Endothelial cell of umbilical vein (primary cell): Measurements from ENCODE around the gene LMNA. TPM values are rescaled to one million over a fixed set of nuclear protein-coding genes. Genes with fewer than 3 reads are reported as not detected.

Experiments used
- BruUV-seq: library from RNA; stranded (reverse); fragments of 400-500 nt; replicated peaks from 2 replicates; lab custom pipeline; 2021; lab: Mats Ljungman, UMichigan
- CTCF ChIA-PET: fragments of 300-600, 350-600 bp; sonication (Branson Sonifier 250); formaldehyde crosslinking; loops from one replicate; lab custom pipeline; 2021; ENCODE audit warnings: antibody characterized with exemption, inconsistent platforms; lab: Charles Lee
- POLR2A ChIA-PET: fragments of 300-600, 350-600 bp; sonication (Branson Sonifier 250); formaldehyde crosslinking; loops from one replicate; lab custom pipeline; 2021; ENCODE audit warnings: antibody characterized with exemption, inconsistent platforms; lab: Charles Lee
- DNase-seq: peaks from one replicate; pipeline ENCODE4 v3.0.0-alpha.2; 2011; ENCODE audit warnings: low read depth, low spot score
- FAIRE-seq: peaks from 2 replicates; lab custom pipeline; 2011; peaks lifted over from hg19 to GRCh38; lab: Jason Lieb, UNC
- H2AFZ ChIP-seq: 2 replicates; pipeline ENCODE4 v1.6.0; 2012; ENCODE audit warnings: low read depth, low read length, control low read depth, inconsistent platforms
- H3K27ac ChIP-seq: 2 replicates; pipeline ENCODE4 v1.5.1; 2011; ENCODE audit warnings: low read depth, mild to moderate bottlenecking, control low read depth, low read length, moderate library complexity; ENCODE audit not compliant: insufficient read depth
- H3K27me3 ChIP-seq, 2 experiments: 2 replicates each; pipeline versions ENCODE4 v1.6.0 to v1.6.1; 2011; ENCODE audit warnings: low read length in 2 of 2, mixed read lengths in 1 of 2; ENCODE audit not compliant: control insufficient read depth in 2 of 2, insufficient read depth in 2 of 2
- H3K36me3 ChIP-seq, 2 experiments: 2 replicates in 1 of 2; 3 replicates in 1 of 2; pipeline ENCODE4 v1.5.1; 2011; ENCODE audit warnings: low read length in 2 of 2, mild to moderate bottlenecking in 1 of 2, moderate library complexity in 1 of 2; ENCODE audit not compliant: control insufficient read depth in 2 of 2, insufficient read depth in 2 of 2; ENCODE audit errors: extremely low read depth in 1 of 2
- H3K4me1 ChIP-seq: 3 replicates; pipeline ENCODE4 v1.5.1; 2011; ENCODE audit warnings: mild to moderate bottlenecking, low read length; ENCODE audit not compliant: control insufficient read depth, insufficient read depth; ENCODE audit errors: extremely low read depth
- H3K4me2 ChIP-seq: 2 replicates; pipeline ENCODE4 v1.6.1; 2011; ENCODE audit warnings: low read length, control low read depth, mixed read lengths; ENCODE audit not compliant: insufficient read depth
- H3K4me3 ChIP-seq, 3 experiments: fragments of 200-600 bp in 1 of 3; sonication (generic), shearing (Covaris generic) in 1 of 3; replicated peaks in 1 of 3; 2 replicates each; pipeline ENCODE4 v1.5.1; 2011 to 2016; ENCODE audit warnings: control low read depth in 3 of 3, low read length in 3 of 3, mild to moderate bottlenecking in 2 of 3, inconsistent platforms in 1 of 3, low read depth in 1 of 3, moderate library complexity in 1 of 3; ENCODE audit not compliant: insufficient read depth in 1 of 3
- H3K79me2 ChIP-seq: 2 replicates; pipeline ENCODE4 v1.6.0; 2012; ENCODE audit warnings: low read length, inconsistent platforms; ENCODE audit not compliant: control insufficient read depth, insufficient read depth
- H3K9ac ChIP-seq: replicated peaks from 2 replicates; pipeline ENCODE3; 2011; ENCODE audit warnings: low read length, control low read depth; ENCODE audit not compliant: insufficient read depth; ENCODE audit errors: extremely low read depth
- H3K9me1 ChIP-seq: replicated peaks from 3 replicates; pipeline ENCODE4 v1.6.0; 2011; ENCODE audit warnings: mild to moderate bottlenecking, low read length; ENCODE audit not compliant: control insufficient read depth, insufficient read depth; ENCODE audit errors: extremely low read depth
- H3K9me3 ChIP-seq: replicated peaks from 2 replicates; pipeline ENCODE4 v1.5.1; 2012; ENCODE audit warnings: low read length, inconsistent platforms; ENCODE audit not compliant: control insufficient read depth, insufficient read depth
- H4K20me1 ChIP-seq: replicated peaks from 2 replicates; pipeline ENCODE3; 2011; ENCODE audit warnings: mild to moderate bottlenecking, low read length; ENCODE audit not compliant: control insufficient read depth, insufficient read depth; ENCODE audit errors: extremely low read depth
- CTCF ChIP-seq, 2 donors: IDR thresholded peaks; 1 replicate in 1 of 2; 2 replicates in 1 of 2; pipeline ENCODE4 v1.5.1; 2011; ENCODE audit warnings: low read length in 2 of 2, mild to moderate bottlenecking in 2 of 2, moderate library complexity in 2 of 2, control low read depth in 1 of 2, inconsistent platforms in 1 of 2, low read depth in 1 of 2; ENCODE audit not compliant: insufficient read depth in 1 of 2; ENCODE audit errors: extremely low read depth in 1 of 2
- EZH2 ChIP-seq: IDR thresholded peaks from 2 replicates; pipeline ENCODE4 v1.6.1; 2012; ENCODE audit warnings: borderline replicate concordance, low read depth, mild to moderate bottlenecking, moderate library complexity, low read length, inconsistent platforms; ENCODE audit not compliant: severe bottlenecking
- FOS ChIP-seq: IDR thresholded peaks from 2 replicates; pipeline ENCODE4 v1.6.1; 2011; ENCODE audit warnings: mild to moderate bottlenecking, low read length, moderate library complexity, borderline replicate concordance; ENCODE audit not compliant: insufficient read depth
- GATA2 ChIP-seq: IDR thresholded peaks from 2 replicates; pipeline ENCODE4 v1.7.0; 2011; ENCODE audit warnings: low read depth, mild to moderate bottlenecking, moderate library complexity, mixed read lengths, low read length; ENCODE audit not compliant: insufficient read length, insufficient read depth
- JUN ChIP-seq: IDR thresholded peaks from 2 replicates; pipeline ENCODE4 v1.6.1; 2011; ENCODE audit warnings: borderline replicate concordance, low read depth; ENCODE audit not compliant: insufficient read length, insufficient read depth
- MAX ChIP-seq: IDR thresholded peaks from 2 replicates; pipeline ENCODE4 v1.6.1; 2011; ENCODE audit not compliant: insufficient read depth, insufficient read length
- MYC ChIP-seq: IDR thresholded peaks from one replicate; pipeline ENCODE4 v1.6.1; 2011; ENCODE audit warnings: mild to moderate bottlenecking, low read depth, low read length
- POLR2A ChIP-seq: IDR thresholded peaks from 2 replicates; pipeline ENCODE4 v1.6.1; 2012; ENCODE audit warnings: low read depth, mild to moderate bottlenecking, control low read depth, low read length
- POLR2AphosphoS5 ChIP-seq: IDR thresholded peaks from 2 replicates; pipeline ENCODE4 v1.6.1; 2012; ENCODE audit warnings: low read depth, mild to moderate bottlenecking, control low read depth, low read length, moderate library complexity; ENCODE audit not compliant: insufficient read depth
- dilution Hi-C: fragments of 300-500 bp; cut with MboI; formaldehyde crosslinking; loops from one replicate; pipeline ENCODE4 v1.15.0; 2019; ENCODE audit warnings: low sequenced_read_pairs; ENCODE audit not compliant: extremely low pct_ligation_motif_present
- intact Hi-C: fragments of 100-400 bp; cut with micrococcal nuclease; formaldehyde crosslinking; loops from one replicate; pipeline ENCODE4 v1.10.0; 2022
- polyA plus RNA-seq, 4 experiments: library from polyadenylated mRNA; depleted of rRNA in 3 of 4; stranded (reverse) in 3 of 4; unstranded in 1 of 4; fragments of >200 nt; gene quantifications; 2 replicates each; pipeline versions ENCODE4 v1.2.1 to v1.2.3, GENCODE V29; 2011 to 2012; ENCODE audit warnings: missing spikeins in 1 of 4
- total RNA-seq: library from RNA; stranded (reverse); gene quantifications from 2 replicates; pipeline ENCODE4 v1.2.3, GENCODE V29; 2021

The LMNA gene
- total and polyA plus RNA-seq, 2 donors (not counting 3 experiments of a cell fraction or from before 2014, with no cell fraction given): 371 to 742 TPM

- no TSS peak for BruUV-seq
- H3K4me3 ChIP-seq: no peak overlapping the region
- intact Hi-C loops (no loop called here), dilution Hi-C loops (no loop called here)
- peak overlapping the region; percentile 94 for H3K27ac ChIP-seq
- FAIRE-seq (peak; percentile 38), DNase-seq (peak; percentile 47)
- peaks cover 9% of the 10 kb centered on the region in 2 experiments for H3K36me3 ChIP-seq
- peak overlapping the region; percentile 33 for H3K4me2 ChIP-seq
- no peaks in the 10 kb centered on the region for H3K9me1 ChIP-seq
- ChIA-PET CTCF (interaction anchor here (0.6 to 13.0 kb wide), 14 partner anchors 8 to 257 kb away, joined by 3 to 627 read pairs (median 5); partner anchors contain the start of gene LMNA), POLR2A (interaction anchor here (1.4 to 5.1 kb wide), 5 partner anchors 9 to 29 kb away, joined by 3 to 55 read pairs (median 5); partner anchors contain the start of gene LMNA)
- peaks cover 64% of the 10 kb centered on the region for H3K4me1 ChIP-seq
- peak overlapping the region; percentile 82 for H3K9ac ChIP-seq
- H3K27me3 ChIP-seq: no peaks in the 10 kb centered on the region
- no peak overlapping the region for H2AFZ ChIP-seq
- H4K20me1 ChIP-seq: no peaks in the 10 kb centered on the region
- H3K79me2 ChIP-seq: peaks cover 83% of the 10 kb centered on the region
- H3K9me3 ChIP-seq: no peaks in the 10 kb centered on the region
- peak; percentile 12 for TF ChIP-seq POLR2AphosphoS5
- no peak for TF ChIP-seq MYC
Observed at GRCh38 chr1:156128654-156129597, 14.4 kb downstream of the LMNA start.

DNA sequence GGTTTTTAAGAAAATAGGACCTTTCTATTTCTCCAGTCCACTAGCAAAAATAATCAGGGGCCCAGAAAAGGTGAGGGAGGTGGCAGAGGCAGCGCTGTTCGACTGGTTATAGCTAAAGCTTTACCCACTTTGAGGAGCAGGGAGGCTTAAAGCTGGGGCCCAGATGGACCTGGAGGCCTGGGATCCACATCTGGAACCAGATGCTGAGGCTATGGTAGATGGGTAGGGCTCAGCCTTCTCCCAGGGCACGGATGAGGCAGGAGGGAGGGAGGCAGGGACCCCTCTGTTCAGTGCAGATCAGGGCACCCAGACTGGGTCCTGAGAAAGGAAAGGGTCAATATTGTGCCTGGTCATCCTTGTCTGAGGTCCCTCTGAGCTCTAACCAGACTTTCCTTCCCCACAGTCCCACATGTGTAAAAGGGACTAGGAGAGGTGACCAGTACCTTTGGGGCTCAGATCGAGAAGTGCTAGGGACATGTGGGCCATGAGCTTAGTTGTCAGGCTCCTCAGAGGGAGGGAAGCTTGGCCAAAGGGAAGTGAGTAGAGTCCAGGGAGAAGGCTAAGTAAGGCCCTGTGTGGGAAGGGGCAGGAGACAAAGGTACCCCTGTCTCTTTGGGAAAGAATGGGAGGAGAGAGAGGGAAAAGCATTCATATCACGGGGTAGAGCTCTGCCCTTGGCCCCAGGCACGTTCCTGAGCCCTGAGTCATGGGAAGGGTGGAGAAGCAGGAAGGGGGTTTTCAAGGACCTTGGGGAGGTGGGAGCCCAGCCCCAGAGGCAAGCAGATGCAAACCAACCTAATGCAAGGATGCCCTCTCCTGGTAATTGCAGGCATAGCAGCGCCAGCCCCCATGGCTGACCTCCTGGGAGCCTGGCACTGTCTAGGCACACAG lies 15.4 kb downstream of the LMNA start:
- Histone ChIP-seq H3K79me2 (peaks cover 77% of the 10 kb centered on the region), H3K9me1 (no peaks in the 10 kb centered on the region), H3K4me3 (no peak overlapping the region), H3K9ac (peak overlapping the region; percentile 82), H3K4me1 (peaks cover 54% of the 10 kb centered on the region), H2AFZ (no peak overlapping the region), H4K20me1 (no peaks in the 10 kb centered on the region), H3K4me2 (peak overlapping the region; percentile 33), H3K9me3 (no peaks in the 10 kb centered on the region), H3K27ac (peak overlapping the region; percentile 94), H3K36me3 (peaks cover 13 to 19% of the 10 kb centered on the region in 2 experiments), H3K27me3 (no peaks in the 10 kb centered on the region)
- DNase-seq (peak; percentile 94), FAIRE-seq (peak; percentile 97)
- BruUV-seq: TSS peak; percentile 82
- dilution Hi-C loops (loop anchor here (10.0 kb wide), 1 partner anchor 95 kb away; no protein-coding TSS in a partner anchor), intact Hi-C loops (loop anchor here (1.0 to 10.0 kb wide), 5 partner anchors 16 to 165 kb away; partner anchors contain the start of gene LMNA)
- CTCF ChIA-PET: interaction anchor here (0.7 to 13.0 kb wide), 25 partner anchors 10 to 256 kb away, joined by 3 to 627 read pairs (median 4); partner anchors contain the start of genes LMNA, MEX3A, SMG5 and UBQLN4
- POLR2A ChIA-PET: interaction anchor here (0.7 to 5.1 kb wide), 6 partner anchors 10 to 33 kb away, joined by 3 to 55 read pairs (median 5); partner anchors contain the start of gene LMNA
- TF ChIP-seq POLR2AphosphoS5: peak; percentile 80
- peak; percentile 85 for TF ChIP-seq JUN
- TF ChIP-seq FOS: peak; percentile 94
- TF ChIP-seq POLR2A: peak; percentile 63
- TF ChIP-seq EZH2: no peak
- TF ChIP-seq GATA2: no peak
- TF ChIP-seq CTCF (IDR thresholded peaks at IDR 0.05; ENCODE audit: extremely low read depth in 1 of 2, insufficient read depth in 1 of 2, low read depth in 1 of 2, low read length in 2 of 2): peak; percentile 94
- TF ChIP-seq MAX: peak; percentile 49
